Measurements from ENCODE around the gene SAP30BP.

The SAP30BP gene

DNA sequence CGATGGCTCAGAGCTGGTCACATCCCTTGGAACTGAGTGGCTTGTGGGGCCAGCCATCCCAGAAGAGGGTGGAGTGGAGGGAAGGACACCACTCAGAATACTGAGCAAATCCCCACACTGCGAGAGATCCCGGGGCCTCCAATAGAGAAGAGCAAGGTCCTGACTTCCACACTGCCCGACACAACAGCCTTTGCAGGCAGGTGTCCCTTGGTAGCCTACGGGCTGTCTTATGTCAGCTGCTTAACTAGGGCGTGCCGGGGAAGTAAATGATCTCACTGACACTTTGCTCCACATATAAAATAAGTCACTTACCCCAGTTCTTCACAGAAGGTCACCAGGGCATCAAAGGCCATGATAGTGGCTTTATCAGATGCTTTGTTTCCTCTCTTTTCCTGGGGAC lies 16.3 kb upstream of the SAP30BP start:
- H3K4me3 ChIP-seq (ENCODE audit: insufficient read length, low read depth) = no peak overlapping the region
- no peak overlapping the region for H3K9ac ChIP-seq (ENCODE audit: insufficient read length, low read depth)
- peaks cover 80% of the 10 kb centered on the region for H3K36me3 ChIP-seq (ENCODE audit: insufficient read depth, insufficient read length, low read length)
- H3K4me1 ChIP-seq (ENCODE audit: insufficient read depth, insufficient read length) = peaks cover 8% of the 10 kb centered on the region
- DNase-seq (ENCODE audit: low read depth, low spot score) = no peak
- no peak for TF ChIP-seq ZNF274 (IDR thresholded peaks at IDR 0.05; ENCODE audit: low read depth, low read length)
- no peak for TF ChIP-seq SUZ12 (IDR thresholded peaks at IDR 0.05; ENCODE audit: extremely low read depth, insufficient read depth, insufficient read length)
- TF ChIP-seq YY1 (IDR thresholded peaks at IDR 0.05; ENCODE audit: insufficient read depth, insufficient read length) = no peak
- H3K27me3 ChIP-seq (ENCODE audit: insufficient read depth, insufficient read length) = no peaks in the 10 kb centered on the region
- H3K9me3 ChIP-seq (ENCODE audit: insufficient read depth, low read length) = no peaks in the 10 kb centered on the region

DNA sequence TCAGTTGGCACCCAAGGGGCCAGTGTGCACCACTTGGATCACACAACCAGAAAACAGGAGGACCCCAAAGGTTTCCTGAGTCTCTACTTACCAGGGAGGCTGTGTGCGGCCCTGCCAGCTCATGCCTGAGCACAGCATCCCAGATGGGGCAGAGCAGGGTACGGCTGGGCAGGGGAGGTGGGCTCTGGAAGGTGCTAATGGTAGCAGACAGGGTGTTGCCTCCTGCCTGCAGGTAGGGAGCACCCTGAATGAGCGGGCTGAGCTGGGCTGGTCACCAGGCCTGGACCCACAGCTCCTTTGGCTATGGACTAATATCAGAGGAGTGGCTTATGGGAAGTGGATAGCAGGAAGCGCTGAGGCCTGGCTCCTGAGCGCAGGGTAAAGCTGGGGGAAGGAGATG lies 14.8 kb upstream of the SAP30BP start:
- Histone ChIP-seq H3K36me3 (ENCODE audit: insufficient read depth, insufficient read length, low read length) (peaks cover 80% of the 10 kb centered on the region), H3K4me1 (ENCODE audit: insufficient read depth, insufficient read length) (no peaks in the 10 kb centered on the region), H3K9me3 (ENCODE audit: insufficient read depth, low read length) (no peaks in the 10 kb centered on the region), H3K9ac (ENCODE audit: insufficient read length, low read depth) (no peak overlapping the region), H3K4me3 (ENCODE audit: insufficient read length, low read depth) (no peak overlapping the region), H3K27me3 (ENCODE audit: insufficient read depth, insufficient read length) (no peaks in the 10 kb centered on the region)
- TF ChIP-seq YY1 (IDR thresholded peaks at IDR 0.05; ENCODE audit: insufficient read depth, insufficient read length) (no peak), ZNF274 (IDR thresholded peaks at IDR 0.05; ENCODE audit: low read depth, low read length) (no peak), SUZ12 (IDR thresholded peaks at IDR 0.05; ENCODE audit: extremely low read depth, insufficient read depth, insufficient read length) (no peak)
- DNase-seq (ENCODE audit: low read depth, low spot score) = no peak

DNA sequence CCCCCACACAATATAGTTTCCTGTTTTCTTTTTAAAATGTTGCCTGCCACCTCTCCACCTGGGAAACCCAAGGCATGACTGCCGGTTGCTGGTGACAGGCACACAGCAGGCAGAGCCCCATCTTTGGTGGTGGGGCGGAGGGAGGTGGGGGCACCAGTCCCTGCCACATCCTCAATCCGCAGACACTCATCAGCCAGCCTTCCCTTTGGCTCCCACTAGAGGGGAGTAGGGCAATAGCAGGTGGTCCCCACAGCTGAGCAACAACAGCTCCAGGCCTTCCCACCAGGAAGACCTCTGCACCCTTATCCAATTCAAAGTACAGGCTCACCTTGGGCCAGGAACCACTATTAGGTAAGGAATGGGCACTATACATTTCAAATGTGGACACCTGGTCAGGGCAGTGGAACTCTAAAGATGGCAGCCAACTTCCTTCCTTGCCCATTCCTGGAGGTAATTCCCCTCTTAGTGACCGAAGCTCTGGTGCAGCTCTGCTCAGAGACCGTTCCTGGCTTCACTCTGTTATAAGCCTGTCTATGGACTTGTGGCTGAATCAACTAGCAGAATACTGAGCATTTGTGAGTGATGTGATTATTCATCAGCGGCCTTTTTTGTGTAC lies 14.1 kb upstream of the SAP30BP start:
- Histone ChIP-seq H3K9ac (ENCODE audit: insufficient read length, low read depth) (no peak overlapping the region), H3K27me3 (ENCODE audit: insufficient read depth, insufficient read length) (no peaks in the 10 kb centered on the region), H3K4me3 (ENCODE audit: insufficient read length, low read depth) (no peak overlapping the region), H3K9me3 (ENCODE audit: insufficient read depth, low read length) (no peaks in the 10 kb centered on the region), H3K36me3 (ENCODE audit: insufficient read depth, insufficient read length, low read length) (peaks cover 82% of the 10 kb centered on the region), H3K4me1 (ENCODE audit: insufficient read depth, insufficient read length) (no peaks in the 10 kb centered on the region)
- TF ChIP-seq YY1 (IDR thresholded peaks at IDR 0.05; ENCODE audit: insufficient read depth, insufficient read length) (no peak), ZNF274 (IDR thresholded peaks at IDR 0.05; ENCODE audit: low read depth, low read length) (no peak), SUZ12 (IDR thresholded peaks at IDR 0.05; ENCODE audit: extremely low read depth, insufficient read depth, insufficient read length) (no peak)
- no peak for DNase-seq (ENCODE audit: low read depth, low spot score)

DNA sequence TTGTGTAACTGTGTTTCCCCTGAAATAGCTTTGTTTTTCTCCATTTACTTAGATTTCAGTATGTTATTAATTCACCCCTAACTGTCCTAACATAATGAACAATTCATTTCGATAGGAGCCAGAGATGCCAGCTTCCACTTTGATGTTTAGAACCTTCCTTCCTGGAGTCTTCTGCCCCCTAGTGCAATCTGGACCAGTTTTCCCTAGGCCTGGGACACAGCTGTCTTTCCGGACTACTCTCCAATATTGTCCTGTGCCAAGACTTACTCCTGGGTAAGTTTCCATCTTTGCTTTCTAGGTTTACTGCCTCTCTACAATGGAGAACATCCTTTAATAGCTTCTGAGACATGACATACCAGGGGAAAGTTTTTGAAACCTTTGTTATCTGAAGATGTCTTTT lies 13.0 kb upstream of the SAP30BP start:
- H3K4me3 ChIP-seq (ENCODE audit: insufficient read length, low read depth) = no peak overlapping the region
- peaks cover 79% of the 10 kb centered on the region for H3K36me3 ChIP-seq (ENCODE audit: insufficient read depth, insufficient read length, low read length)
- no peaks in the 10 kb centered on the region for H3K9me3 ChIP-seq (ENCODE audit: insufficient read depth, low read length)
- no peak overlapping the region for H3K9ac ChIP-seq (ENCODE audit: insufficient read length, low read depth)
- DNase-seq (ENCODE audit: low read depth, low spot score) = no peak
- H3K4me1 ChIP-seq (ENCODE audit: insufficient read depth, insufficient read length) = no peaks in the 10 kb centered on the region
- TF ChIP-seq ZNF274 (IDR thresholded peaks at IDR 0.05; ENCODE audit: low read depth, low read length) (no peak), SUZ12 (IDR thresholded peaks at IDR 0.05; ENCODE audit: extremely low read depth, insufficient read depth, insufficient read length) (no peak), YY1 (IDR thresholded peaks at IDR 0.05; ENCODE audit: insufficient read depth, insufficient read length) (no peak)
- no peaks in the 10 kb centered on the region for H3K27me3 ChIP-seq (ENCODE audit: insufficient read depth, insufficient read length)

DNA sequence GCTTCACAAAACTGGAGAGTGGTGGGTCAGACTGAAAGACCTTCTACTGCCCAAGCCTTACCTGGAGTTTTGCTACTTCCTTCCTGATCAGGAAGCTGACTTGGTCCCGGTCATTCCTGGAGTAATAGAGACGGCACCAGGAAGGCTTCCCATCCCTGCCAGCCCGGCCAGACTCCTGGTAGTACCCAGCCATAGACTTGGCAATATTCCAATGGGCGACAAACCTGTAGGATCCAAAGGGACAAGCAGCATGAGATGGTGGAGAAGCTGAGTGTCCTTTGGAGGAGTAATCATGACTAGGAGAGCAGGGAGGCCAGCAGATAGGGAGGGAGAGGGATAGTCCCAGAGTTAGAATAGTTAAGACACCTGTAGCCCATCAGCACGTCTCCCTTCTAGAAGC lies 8.9 kb upstream of the SAP30BP start:
- no peak overlapping the region for H3K9ac ChIP-seq (ENCODE audit: insufficient read length, low read depth)
- peaks cover 78% of the 10 kb centered on the region for H3K36me3 ChIP-seq (ENCODE audit: insufficient read depth, insufficient read length, low read length)

DNA sequence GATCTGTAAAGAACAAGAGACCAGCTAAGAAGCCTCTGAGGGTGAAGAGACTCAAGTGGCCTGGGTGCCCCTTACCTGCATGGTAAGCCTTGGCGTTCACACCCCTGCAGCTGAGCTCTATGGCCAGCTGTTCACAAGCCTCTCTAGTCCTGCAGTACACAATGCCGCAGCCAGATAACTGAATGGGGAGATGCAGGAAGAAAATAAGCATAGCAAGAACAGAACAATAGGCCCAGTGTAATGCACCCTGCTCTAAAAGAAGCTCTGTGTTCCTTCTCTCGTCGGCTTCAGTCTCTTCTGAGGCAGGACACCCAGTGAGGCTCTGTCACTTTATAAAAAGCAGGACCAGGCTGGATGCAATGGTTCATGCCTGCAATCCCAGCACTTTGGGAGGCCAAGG lies 5.6 kb upstream of the SAP30BP start:
- Histone ChIP-seq H3K27me3 (ENCODE audit: insufficient read depth, insufficient read length) (no peaks in the 10 kb centered on the region), H3K4me3 (ENCODE audit: insufficient read length, low read depth) (no peak overlapping the region), H3K36me3 (ENCODE audit: insufficient read depth, insufficient read length, low read length) (peaks cover 75% of the 10 kb centered on the region), H3K9ac (ENCODE audit: insufficient read length, low read depth) (no peak overlapping the region), H3K9me3 (ENCODE audit: insufficient read depth, low read length) (no peaks in the 10 kb centered on the region), H3K4me1 (ENCODE audit: insufficient read depth, insufficient read length) (no peaks in the 10 kb centered on the region)
- DNase-seq (ENCODE audit: low read depth, low spot score) = no peak
- TF ChIP-seq SUZ12 (IDR thresholded peaks at IDR 0.05; ENCODE audit: extremely low read depth, insufficient read depth, insufficient read length) (no peak), YY1 (IDR thresholded peaks at IDR 0.05; ENCODE audit: insufficient read depth, insufficient read length) (no peak), ZNF274 (IDR thresholded peaks at IDR 0.05; ENCODE audit: low read depth, low read length) (no peak)

More for the DNA sequence above, 8.9 kb upstream of the SAP30BP start:
- Histone ChIP-seq H3K4me3 (ENCODE audit: insufficient read length, low read depth) (no peak overlapping the region), H3K9me3 (ENCODE audit: insufficient read depth, low read length) (no peaks in the 10 kb centered on the region), H3K27me3 (ENCODE audit: insufficient read depth, insufficient read length) (no peaks in the 10 kb centered on the region), H3K4me1 (ENCODE audit: insufficient read depth, insufficient read length) (no peaks in the 10 kb centered on the region)
- TF ChIP-seq YY1 (IDR thresholded peaks at IDR 0.05; ENCODE audit: insufficient read depth, insufficient read length) (no peak), SUZ12 (IDR thresholded peaks at IDR 0.05; ENCODE audit: extremely low read depth, insufficient read depth, insufficient read length) (no peak), ZNF274 (IDR thresholded peaks at IDR 0.05; ENCODE audit: low read depth, low read length) (no peak)
- DNase-seq (ENCODE audit: low read depth, low spot score) = no peak

DNA sequence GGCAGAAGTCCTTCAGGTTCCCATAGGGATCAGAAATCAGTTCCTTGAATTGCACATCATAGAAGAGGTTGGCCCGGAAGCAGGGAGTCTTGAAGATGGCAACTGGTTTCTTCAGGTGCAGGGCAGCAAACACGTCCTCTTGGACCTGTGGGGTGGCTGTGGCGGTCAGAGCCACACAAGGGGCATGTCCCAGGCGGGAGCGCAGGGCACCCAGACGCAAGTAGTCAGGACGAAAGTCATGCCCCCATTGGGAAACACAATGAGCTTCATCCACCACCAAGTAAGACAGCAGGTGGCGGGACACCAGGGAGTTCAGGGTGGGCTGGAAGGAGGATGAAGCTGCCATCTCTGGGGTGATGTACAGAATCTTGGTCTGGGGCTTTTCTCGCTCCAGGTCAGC lies 4.6 kb upstream of the SAP30BP start:
- no peak for TF ChIP-seq YY1 (IDR thresholded peaks at IDR 0.05; ENCODE audit: insufficient read depth, insufficient read length)
- TF ChIP-seq SUZ12 (IDR thresholded peaks at IDR 0.05; ENCODE audit: extremely low read depth, insufficient read depth, insufficient read length) = no peak
- TF ChIP-seq ZNF274 (IDR thresholded peaks at IDR 0.05; ENCODE audit: low read depth, low read length) = no peak
- peaks cover 67% of the 10 kb centered on the region for H3K36me3 ChIP-seq (ENCODE audit: insufficient read depth, insufficient read length, low read length)
- no peak overlapping the region for H3K4me3 ChIP-seq (ENCODE audit: insufficient read length, low read depth)
- H3K27me3 ChIP-seq (ENCODE audit: insufficient read depth, insufficient read length) = no peaks in the 10 kb centered on the region
- no peak overlapping the region for H3K9ac ChIP-seq (ENCODE audit: insufficient read length, low read depth)
- no peaks in the 10 kb centered on the region for H3K9me3 ChIP-seq (ENCODE audit: insufficient read depth, low read length)
- no peaks in the 10 kb centered on the region for H3K4me1 ChIP-seq (ENCODE audit: insufficient read depth, insufficient read length)
- DNase-seq (ENCODE audit: low read depth, low spot score) = no peak

All from NT2/D1 (cell line).